WERI-Rb-1 (cell line): ENCODE results near the gene TSC22D3.

Source experiments
- DNase-seq: peaks from one replicate; pipeline ENCODE4 v3.0.0-alpha.2; 2020
- H3K27ac ChIP-seq: fragments of 250-450 bp; sonication (Bioruptor Pico); 2 replicates; pipeline ENCODE4 v1.5.1; 2020; ENCODE audit warnings: mild to moderate bottlenecking, moderate library complexity
- H3K27me3 ChIP-seq: fragments of 250-450 bp; sonication (Bioruptor Pico); 2 replicates; pipeline ENCODE4 v1.5.1; 2021; ENCODE audit warnings: mild to moderate bottlenecking, low read depth, moderate library complexity; ENCODE audit not compliant: insufficient read depth, severe bottlenecking
- H3K36me3 ChIP-seq: fragments of 250-450 bp; sonication (Bioruptor Pico); 2 replicates; pipeline ENCODE4 v1.5.1; 2020; ENCODE audit warnings: mild to moderate bottlenecking, moderate library complexity
- H3K4me3 ChIP-seq: 2 replicates; pipeline ENCODE4 v1.5.1; 2011; ENCODE audit warnings: low read depth, mild to moderate bottlenecking, control low read depth, low read length
- H3K9me3 ChIP-seq: fragments of 250-450 bp; sonication (Bioruptor Pico); 2 replicates; pipeline ENCODE4 v1.5.1; 2021; ENCODE audit warnings: mild to moderate bottlenecking, moderate library complexity; ENCODE audit not compliant: severe bottlenecking
- TF ChIP-seq, protein P1 (sequence below): IDR thresholded peaks from 2 replicates; pipeline ENCODE4 v1.5.1; 2011; ENCODE audit warnings: low read depth, mild to moderate bottlenecking, control low read depth, inconsistent platforms, low read length

The TSC22D3 gene

DNA sequence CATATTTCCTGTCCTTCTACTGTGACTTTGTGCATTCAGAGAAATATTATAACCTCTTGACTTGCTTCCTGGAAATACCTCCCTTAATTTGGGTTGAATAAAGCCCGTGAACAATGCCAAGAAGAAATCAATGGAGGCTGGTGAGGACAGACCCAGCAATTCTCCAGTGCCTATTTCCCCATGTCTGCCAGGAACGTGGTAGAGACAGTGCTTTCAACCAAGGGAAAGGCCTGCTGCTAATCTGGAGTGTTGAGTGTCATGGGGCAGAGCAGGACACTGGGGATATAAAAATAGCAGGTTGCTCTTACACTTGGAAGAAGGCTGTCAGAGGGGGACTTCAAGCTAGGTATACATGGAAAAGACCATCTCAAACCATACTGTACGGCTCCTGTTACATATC is 19.9 kb downstream of the TSC22D3 start:
- H3K9me3 ChIP-seq, result no peaks in the 10 kb centered on the region
- H3K27ac ChIP-seq, result no peak overlapping the region
- DNase-seq, result no peak
- TF ChIP-seq, protein P1, sequence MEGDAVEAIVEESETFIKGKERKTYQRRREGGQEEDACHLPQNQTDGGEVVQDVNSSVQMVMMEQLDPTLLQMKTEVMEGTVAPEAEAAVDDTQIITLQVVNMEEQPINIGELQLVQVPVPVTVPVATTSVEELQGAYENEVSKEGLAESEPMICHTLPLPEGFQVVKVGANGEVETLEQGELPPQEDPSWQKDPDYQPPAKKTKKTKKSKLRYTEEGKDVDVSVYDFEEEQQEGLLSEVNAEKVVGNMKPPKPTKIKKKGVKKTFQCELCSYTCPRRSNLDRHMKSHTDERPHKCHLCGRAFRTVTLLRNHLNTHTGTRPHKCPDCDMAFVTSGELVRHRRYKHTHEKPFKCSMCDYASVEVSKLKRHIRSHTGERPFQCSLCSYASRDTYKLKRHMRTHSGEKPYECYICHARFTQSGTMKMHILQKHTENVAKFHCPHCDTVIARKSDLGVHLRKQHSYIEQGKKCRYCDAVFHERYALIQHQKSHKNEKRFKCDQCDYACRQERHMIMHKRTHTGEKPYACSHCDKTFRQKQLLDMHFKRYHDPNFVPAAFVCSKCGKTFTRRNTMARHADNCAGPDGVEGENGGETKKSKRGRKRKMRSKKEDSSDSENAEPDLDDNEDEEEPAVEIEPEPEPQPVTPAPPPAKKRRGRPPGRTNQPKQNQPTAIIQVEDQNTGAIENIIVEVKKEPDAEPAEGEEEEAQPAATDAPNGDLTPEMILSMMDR, result no peak
- H3K36me3 ChIP-seq, result no peaks in the 10 kb centered on the region
- no peak overlapping the region for H3K4me3 ChIP-seq
- H3K27me3 ChIP-seq, result peaks cover 30% of the 10 kb centered on the region

GRCh38 chrX:107753187-107753586 is 22.4 kb downstream of the TSC22D3 start:
- TF ChIP-seq, protein P1, result no peak

DNA sequence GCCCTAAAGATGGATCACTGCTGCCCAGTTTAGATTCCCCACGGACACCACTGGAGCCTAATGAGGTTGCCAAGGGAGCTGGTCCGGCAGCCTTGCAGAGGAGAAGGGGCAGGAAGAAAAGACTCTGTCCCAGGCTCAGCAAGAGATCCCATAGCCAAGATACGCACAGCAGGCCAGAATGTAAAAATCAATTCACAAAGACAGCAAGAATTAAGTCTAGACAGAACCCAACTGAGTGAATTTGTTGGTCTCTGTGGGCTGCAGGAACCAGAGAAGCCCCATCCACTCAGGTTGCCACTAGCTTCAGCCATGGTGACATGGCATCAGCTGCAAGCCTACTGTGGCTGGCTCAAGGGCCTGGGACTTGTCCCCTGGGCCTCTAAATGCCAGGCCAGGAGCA is 22.9 kb downstream of the TSC22D3 start:
- peaks cover 11% of the 10 kb centered on the region for H3K27me3 ChIP-seq
- H3K27ac ChIP-seq, result no peak overlapping the region
- TF ChIP-seq, protein P1, result no peak

More at GRCh38 chrX:107753187-107753586, 22.4 kb downstream of the TSC22D3 start:
- no peak for DNase-seq
- peaks cover 11% of the 10 kb centered on the region for H3K27me3 ChIP-seq
- H3K9me3 ChIP-seq, result no peaks in the 10 kb centered on the region
- H3K27ac ChIP-seq, result no peak overlapping the region
- no peak overlapping the region for H3K4me3 ChIP-seq
- H3K36me3 ChIP-seq, result no peaks in the 10 kb centered on the region

DNA sequence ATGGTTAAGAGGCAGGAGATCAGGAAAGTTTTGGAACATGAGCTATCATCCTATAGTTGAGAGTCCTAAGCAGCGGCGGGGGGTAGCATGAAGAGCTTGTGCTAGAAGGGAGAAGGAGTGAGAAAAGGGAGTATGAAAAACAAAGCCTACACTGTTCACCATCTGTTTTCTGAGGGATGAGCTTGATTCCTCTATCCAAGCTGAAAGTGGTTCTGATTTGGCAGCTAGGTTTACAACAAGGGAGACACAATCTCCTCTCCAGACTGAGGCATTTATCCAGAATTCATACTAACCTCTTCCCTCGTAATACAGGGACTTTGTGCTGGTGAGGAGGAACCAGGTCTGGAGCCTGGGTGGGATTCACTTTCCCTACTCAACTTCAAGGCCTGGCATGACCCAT is 23.5 kb downstream of the TSC22D3 start:
- peaks cover 11% of the 10 kb centered on the region for H3K27me3 ChIP-seq
- no peak for DNase-seq
- TF ChIP-seq, protein P1, result no peak
- H3K9me3 ChIP-seq, result no peaks in the 10 kb centered on the region
- H3K4me3 ChIP-seq, result no peak overlapping the region
- no peaks in the 10 kb centered on the region for H3K36me3 ChIP-seq
- H3K27ac ChIP-seq, result no peak overlapping the region

More for the DNA sequence above, 22.9 kb downstream of the TSC22D3 start:
- Histone ChIP-seq H3K36me3 (no peaks in the 10 kb centered on the region), H3K9me3 (no peaks in the 10 kb centered on the region), H3K4me3 (no peak overlapping the region)
- DNase-seq, result no peak

DNA sequence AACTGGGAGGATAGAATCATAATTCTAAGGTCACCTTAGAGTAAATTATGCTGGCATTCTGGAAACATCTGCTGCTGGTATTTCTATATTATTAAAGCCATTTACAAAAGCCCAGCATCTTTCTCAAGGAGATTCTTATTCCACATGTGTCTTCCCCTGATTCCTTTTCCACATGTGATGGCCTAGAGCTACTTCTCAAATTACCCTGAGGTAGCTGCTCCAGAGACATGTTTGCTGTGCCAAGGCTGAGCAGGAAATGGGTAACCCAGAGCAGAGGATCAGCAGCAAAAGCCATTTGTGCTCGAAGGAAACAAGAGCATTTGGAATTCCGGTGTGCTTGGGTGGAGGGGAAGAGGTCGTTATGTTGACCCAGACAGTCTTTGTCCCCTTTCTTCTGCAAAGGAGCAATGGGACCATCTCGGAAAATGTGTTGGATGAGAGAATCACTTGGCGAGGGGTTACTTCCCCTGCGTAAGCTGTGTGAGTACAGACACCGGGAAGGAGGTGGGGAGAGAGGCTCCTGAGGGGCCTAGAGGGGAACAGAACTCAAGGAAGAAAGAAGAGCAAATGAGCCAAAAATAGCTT is 24.6 kb downstream of the TSC22D3 start:
- Histone ChIP-seq H3K36me3 (no peaks in the 10 kb centered on the region), H3K27me3 (peaks cover 11% of the 10 kb centered on the region), H3K4me3 (no peak overlapping the region), H3K27ac (no peak overlapping the region), H3K9me3 (no peaks in the 10 kb centered on the region)
- DNase-seq, result no peak
- TF ChIP-seq, protein P1, result no peak

GRCh38 chrX:107750263-107750662 is 25.3 kb downstream of the TSC22D3 start:
- TF ChIP-seq, protein P1, result no peak
- Histone ChIP-seq H3K27me3 (peaks cover 11% of the 10 kb centered on the region), H3K9me3 (no peaks in the 10 kb centered on the region), H3K36me3 (no peaks in the 10 kb centered on the region), H3K4me3 (no peak overlapping the region), H3K27ac (no peak overlapping the region)
- DNase-seq, result no peak
